K562 (cell line): ENCODE measurements around the gene HSD17B13.

Experiments
- HDAC6 ChIP-seq: IDR thresholded peaks from 2 replicates; pipeline ENCODE4 v1.6.1; 2012; ENCODE audit warnings: low read depth, mild to moderate bottlenecking, control low read depth, inconsistent platforms, low read length, moderate library complexity
- POLR2A ChIP-seq: fragments of 450-650 bp; conservative IDR thresholded peaks from 2 replicates; pipeline ENCODE4 v1.6.1; 2016
- RFX1 ChIP-seq: fragments of 450-650 bp; IDR thresholded peaks from 2 replicates; pipeline ENCODE4 v1.6.1; 2016; ENCODE audit warnings: mild to moderate bottlenecking, moderate library complexity
- SIN3B ChIP-seq: fragments of 450-650 bp; IDR thresholded peaks from 2 replicates; pipeline ENCODE4 v1.6.1; 2017; ENCODE audit warnings: low read depth, mild to moderate bottlenecking, moderate library complexity
- SMARCA4 ChIP-seq: fragments of 450-650 bp; IDR thresholded peaks from 2 replicates; pipeline ENCODE4 v1.6.1; 2016
- SMARCC2 ChIP-seq: fragments of 450-650 bp; IDR thresholded peaks from 2 replicates; pipeline ENCODE4 v1.6.1; 2017; ENCODE audit warnings: antibody characterized with exemption, moderate library complexity, mild to moderate bottlenecking, low read depth
- TARDBP ChIP-seq: fragments of 450-650 bp; IDR thresholded peaks from 2 replicates; pipeline ENCODE4 v1.6.1; 2016
- TEAD4 ChIP-seq, 2 experiments: sonication (generic) in 1 of 2; formaldehyde crosslinking in 1 of 2; IDR thresholded peaks; 2 replicates each; pipeline versions ENCODE4 v1.6.1 to v1.8.0; 2012 to 2022; ENCODE audit warnings: borderline replicate concordance in 1 of 2, inconsistent platforms in 1 of 2, low read length in 1 of 2, mild to moderate bottlenecking in 1 of 2, missing genetic modification reagents in 1 of 2
- TF ChIP-seq, protein P1 (sequence below): sonication (generic); formaldehyde crosslinking; IDR thresholded peaks from 2 replicates; pipeline ENCODE4 v1.8.1; 2023; ENCODE audit warnings: mild to moderate bottlenecking, missing genetic modification reagents
- TF ChIP-seq, protein P2 (sequence below): sonication (generic); formaldehyde crosslinking; IDR thresholded peaks from 2 replicates; pipeline ENCODE4 v1.4.0; 2020; ENCODE audit warnings: mild to moderate bottlenecking, missing genetic modification reagents

DNA sequence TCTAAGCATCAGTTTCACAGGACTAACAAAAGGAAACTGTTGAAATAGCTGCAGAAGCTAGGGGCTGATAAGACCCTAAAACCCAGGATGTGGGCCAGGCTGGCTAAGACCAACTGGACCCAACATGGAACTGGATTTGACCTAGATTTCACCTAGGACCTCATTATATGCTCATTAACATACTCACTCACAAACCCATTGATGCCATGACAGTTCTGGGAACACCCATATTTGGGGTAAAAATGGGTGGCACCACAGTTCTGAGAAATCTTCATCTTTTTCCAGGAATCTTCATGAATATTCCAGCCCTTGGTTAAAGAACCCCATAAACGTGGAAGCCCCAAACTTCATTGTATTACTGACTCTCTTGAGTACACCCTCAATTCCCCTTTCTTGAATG is 41.1 kb downstream of the HSD17B13 start:
- TF ChIP-seq HDAC6 (no peak), POLR2A (no peak), TEAD4 (IDR thresholded peaks at IDR 0.05; ENCODE audit: low read length) (no peak), TEAD4 (CRISPR knock-in tag; IDR thresholded peaks at IDR 0.05; ENCODE audit: borderline replicate concordance) (no peak), TARDBP (no peak), SMARCC2 (no peak), SIN3B (no peak), SMARCA4 (no peak), RFX1 (no peak)
- TF ChIP-seq, protein P1, sequence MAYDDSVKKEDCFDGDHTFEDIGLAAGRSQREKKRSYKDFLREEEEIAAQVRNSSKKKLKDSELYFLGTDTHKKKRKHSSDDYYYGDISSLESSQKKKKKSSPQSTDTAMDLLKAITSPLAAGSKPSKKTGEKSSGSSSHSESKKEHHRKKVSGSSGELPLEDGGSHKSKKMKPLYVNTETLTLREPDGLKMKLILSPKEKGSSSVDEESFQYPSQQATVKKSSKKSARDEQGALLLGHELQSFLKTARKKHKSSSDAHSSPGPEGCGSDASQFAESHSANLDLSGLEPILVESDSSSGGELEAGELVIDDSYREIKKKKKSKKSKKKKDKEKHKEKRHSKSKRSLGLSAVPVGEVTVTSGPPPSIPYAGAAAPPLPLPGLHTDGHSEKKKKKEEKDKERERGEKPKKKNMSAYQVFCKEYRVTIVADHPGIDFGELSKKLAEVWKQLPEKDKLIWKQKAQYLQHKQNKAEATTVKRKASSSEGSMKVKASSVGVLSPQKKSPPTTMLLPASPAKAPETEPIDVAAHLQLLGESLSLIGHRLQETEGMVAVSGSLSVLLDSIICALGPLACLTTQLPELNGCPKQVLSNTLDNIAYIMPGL (CRISPR knock-in tag) = no peak
- TF ChIP-seq, protein P2, sequence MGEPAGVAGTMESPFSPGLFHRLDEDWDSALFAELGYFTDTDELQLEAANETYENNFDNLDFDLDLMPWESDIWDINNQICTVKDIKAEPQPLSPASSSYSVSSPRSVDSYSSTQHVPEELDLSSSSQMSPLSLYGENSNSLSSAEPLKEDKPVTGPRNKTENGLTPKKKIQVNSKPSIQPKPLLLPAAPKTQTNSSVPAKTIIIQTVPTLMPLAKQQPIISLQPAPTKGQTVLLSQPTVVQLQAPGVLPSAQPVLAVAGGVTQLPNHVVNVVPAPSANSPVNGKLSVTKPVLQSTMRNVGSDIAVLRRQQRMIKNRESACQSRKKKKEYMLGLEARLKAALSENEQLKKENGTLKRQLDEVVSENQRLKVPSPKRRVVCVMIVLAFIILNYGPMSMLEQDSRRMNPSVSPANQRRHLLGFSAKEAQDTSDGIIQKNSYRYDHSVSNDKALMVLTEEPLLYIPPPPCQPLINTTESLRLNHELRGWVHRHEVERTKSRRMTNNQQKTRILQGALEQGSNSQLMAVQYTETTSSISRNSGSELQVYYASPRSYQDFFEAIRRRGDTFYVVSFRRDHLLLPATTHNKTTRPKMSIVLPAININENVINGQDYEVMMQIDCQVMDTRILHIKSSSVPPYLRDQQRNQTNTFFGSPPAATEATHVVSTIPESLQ (CRISPR knock-in tag) = no peak
